Ascending aorta (tissue), 2 donors: ENCODE data around the gene UFC1. TPM values are rescaled to one million over a fixed set of nuclear protein-coding genes. Genes with fewer than 3 reads are reported as not detected.
A peak's percentile ranks its signal among the peaks of the same experiment; 100 is the strongest.

Experiments used
- DNase-seq, 2 donors: peaks; one replicate each; pipeline ENCODE4 v3.0.0-alpha.2; 2019; ENCODE audit warnings: low spot score in 2 of 2
- H3K27ac ChIP-seq, 2 donors: fragments of 200-600 bp; sonication (generic); one replicate each; pipeline ENCODE4 v1.5.1; 2016 to 2017; ENCODE audit warnings: mild to moderate bottlenecking in 1 of 2
- H3K27me3 ChIP-seq: fragments of 200-600 bp; sonication (generic); one replicate; pipeline ENCODE4 v1.5.1; 2017
- H3K36me3 ChIP-seq, 2 donors: fragments of 200-600 bp; sonication (generic); one replicate each; pipeline ENCODE4 v1.5.1; 2016
- H3K4me1 ChIP-seq, 2 donors: fragments of 200-600 bp; sonication (generic); one replicate each; pipeline ENCODE4 v1.5.1; 2016 to 2017; ENCODE audit warnings: mild to moderate bottlenecking in 1 of 2
- H3K4me3 ChIP-seq, 2 donors: fragments of 200-600 bp; sonication (generic); one replicate each; pipeline ENCODE4 v1.5.1; 2016 to 2017; ENCODE audit warnings: mild to moderate bottlenecking in 1 of 2
- H3K9me3 ChIP-seq, 2 donors: fragments of 200-600 bp; sonication (generic); one replicate each; pipeline ENCODE4 v1.5.1; 2016
- CTCF ChIP-seq, 3 experiments: fragments of 200-600 bp in 2 of 3; fragments of 450-650 bp in 1 of 3; sonication (generic) in 2 of 3; IDR thresholded peaks; one replicate each; pipeline ENCODE4 v1.5.1; 2016 to 2019; ENCODE audit warnings: antibody characterized with exemption in 3 of 3, mild to moderate bottlenecking in 1 of 3, moderate library complexity in 1 of 3
- intact Hi-C: fragments of 100-400 bp; cut with DNase I; formaldehyde crosslinking; loops from one replicate; pipeline ENCODE4 v1.15.1; 2023
- total RNA-seq: library from RNA; depleted of rRNA; stranded (reverse); fragments of >200 nt; gene quantifications from one replicate; pipeline ENCODE4 v1.1.0, GENCODE V29; 2016

Gene UFC1
- total RNA-seq, 1 donor from 2014 or later, result 3.3 TPM

GRCh38 chr1:161174911-161175310, 21.1 kb downstream of the UFC1 start:
- Histone ChIP-seq H3K36me3 (peaks cover 41 to 52% of the 10 kb centered on the region in 2 donors), H3K9me3 (no peaks in the 10 kb centered on the region), H3K27ac (no peak overlapping the region), H3K27me3 (no peaks in the 10 kb centered on the region), H3K4me1 (peaks cover 0 to 19% of the 10 kb centered on the region in 2 donors), H3K4me3 (no peak overlapping the region)
- no peak for TF ChIP-seq CTCF (IDR thresholded peaks at IDR 0.05)
- intact Hi-C loops, result no loop called here
- no peak for DNase-seq

- peaks cover 0 to 19% of the 10 kb centered on the region in 2 donors for H3K4me1 ChIP-seq
- peaks cover 33 to 43% of the 10 kb centered on the region in 2 donors for H3K36me3 ChIP-seq
- H3K4me3 ChIP-seq, result peak overlapping the region in 1 of 2 donors; percentile 93
- no peak for TF ChIP-seq CTCF (IDR thresholded peaks at IDR 0.05)
- no peak for DNase-seq
- peak overlapping the region; percentile 87 to 96 for H3K27ac ChIP-seq
- intact Hi-C loops, result no loop called here
- no peaks in the 10 kb centered on the region for H3K9me3 ChIP-seq
- no peaks in the 10 kb centered on the region for H3K27me3 ChIP-seq
Measured at GRCh38 chr1:161175771-161176453, 22.1 kb downstream of the UFC1 start.

- Histone ChIP-seq H3K27ac (peak overlapping the region; percentile 87 to 96), H3K4me1 (peaks cover 0 to 19% of the 10 kb centered on the region in 2 donors), H3K4me3 (peak overlapping the region; percentile 79 to 93), H3K27me3 (no peaks in the 10 kb centered on the region), H3K36me3 (peaks cover 26 to 37% of the 10 kb centered on the region in 2 donors), H3K9me3 (no peaks in the 10 kb centered on the region)
- no peak for TF ChIP-seq CTCF (IDR thresholded peaks at IDR 0.05)
- DNase-seq, result no peak
- intact Hi-C loops, result loop anchor here (1.0 kb wide), 4 partner anchors 10 to 26 kb away; partner anchors contain the start of genes NDUFS2, PPOX, UFC1 and USP21
Measured at GRCh38 chr1:161176468-161177111, 22.8 kb downstream of the UFC1 start.

- no peaks in the 10 kb centered on the region for H3K9me3 ChIP-seq
- TF ChIP-seq CTCF (IDR thresholded peaks at IDR 0.05), result no peak
- H3K27ac ChIP-seq, result peak within 1 kb of the TSS; percentile 87 to 96
- H3K4me3 ChIP-seq, result peak within 1 kb of the TSS; percentile 79 to 93
- H3K36me3 ChIP-seq, result peaks cover 19 to 29% of the 10 kb centered on the region in 2 donors
- intact Hi-C loops, result loop anchor here (1.0 kb wide), 4 partner anchors 11 to 25 kb away; partner anchors contain the start of genes NDUFS2, PPOX, UFC1 and USP21
- DNase-seq, result peak in 1 of 2 donors; percentile 94
- peaks cover 0 to 19% of the 10 kb centered on the region in 2 donors for H3K4me1 ChIP-seq
- H3K27me3 ChIP-seq, result no peaks in the 10 kb centered on the region
Measured at GRCh38 chr1:161177112-161177935, 23.5 kb downstream of the UFC1 start, which contains the start of gene B4GALT3. TSS of gene B4GALT3 (minus strand) at chr1:161177507. CDS start at chr1:161176060, 1,447 bp downstream.

GRCh38 chr1:161177936-161178244, 24.1 kb downstream of the UFC1 start:
- intact Hi-C loops, result loop anchor here (1.0 kb wide), 4 partner anchors 12 to 25 kb away; partner anchors contain the start of genes NDUFS2, PPOX, UFC1 and USP21
- Histone ChIP-seq H3K36me3 (peaks cover 15 to 25% of the 10 kb centered on the region in 2 donors), H3K27me3 (no peaks in the 10 kb centered on the region), H3K9me3 (no peaks in the 10 kb centered on the region), H3K4me1 (peaks cover 0 to 15% of the 10 kb centered on the region in 2 donors), H3K27ac (peak overlapping the region; percentile 87 to 96), H3K4me3 (peak overlapping the region; percentile 79 to 93)
- TF ChIP-seq CTCF (IDR thresholded peaks at IDR 0.05), result no peak
- DNase-seq, result no peak
